ENCODE results near the gene SLC4A1AP. TPM values are rescaled to one million over a fixed set of nuclear protein-coding genes. Genes with fewer than 3 reads are reported as not detected.
A peak's percentile ranks its signal among the peaks of the same experiment; 100 is the strongest.

SLC4A1AP gene, protein sequence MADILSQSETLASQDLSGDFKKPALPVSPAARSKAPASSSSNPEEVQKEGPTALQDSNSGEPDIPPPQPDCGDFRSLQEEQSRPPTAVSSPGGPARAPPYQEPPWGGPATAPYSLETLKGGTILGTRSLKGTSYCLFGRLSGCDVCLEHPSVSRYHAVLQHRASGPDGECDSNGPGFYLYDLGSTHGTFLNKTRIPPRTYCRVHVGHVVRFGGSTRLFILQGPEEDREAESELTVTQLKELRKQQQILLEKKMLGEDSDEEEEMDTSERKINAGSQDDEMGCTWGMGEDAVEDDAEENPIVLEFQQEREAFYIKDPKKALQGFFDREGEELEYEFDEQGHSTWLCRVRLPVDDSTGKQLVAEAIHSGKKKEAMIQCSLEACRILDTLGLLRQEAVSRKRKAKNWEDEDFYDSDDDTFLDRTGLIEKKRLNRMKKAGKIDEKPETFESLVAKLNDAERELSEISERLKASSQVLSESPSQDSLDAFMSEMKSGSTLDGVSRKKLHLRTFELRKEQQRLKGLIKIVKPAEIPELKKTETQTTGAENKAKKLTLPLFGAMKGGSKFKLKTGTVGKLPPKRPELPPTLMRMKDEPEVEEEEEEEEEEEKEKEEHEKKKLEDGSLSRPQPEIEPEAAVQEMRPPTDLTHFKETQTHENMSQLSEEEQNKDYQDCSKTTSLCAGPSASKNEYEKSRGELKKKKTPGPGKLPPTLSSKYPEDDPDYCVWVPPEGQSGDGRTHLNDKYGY
- 20.9 TPM for total RNA-seq
- polyA plus RNA-seq (ENCODE audit: insufficient read depth, low read depth, low replicate concordance), result 19.1 TPM
- long read RNA-seq, donor 1, partial matches to known transcripts, result 0 of 1 reads
- long read RNA-seq, donor 1, other reads (novel, unspliced or antisense), result 0 of 1 reads
- long read RNA-seq, donor 2, partial matches to known transcripts, result 5 of 8 reads
- long read RNA-seq, donor 2, other reads (novel, unspliced or antisense), result 0 of 8 reads
- long read RNA-seq, donor 3, partial matches to known transcripts, result 0 of 1 reads
- long read RNA-seq, donor 3, other reads (novel, unspliced or antisense), result 0 of 1 reads
- long read RNA-seq, donor 4, partial matches to known transcripts, result 6 of 8 reads
- long read RNA-seq, donor 4, other reads (novel, unspliced or antisense), result 0 of 8 reads
- long read RNA-seq, donor 5, result 0 reads
- long read RNA-seq, donor 6, partial matches to known transcripts, result 0 of 2 reads
- long read RNA-seq, donor 6, other reads (novel, unspliced or antisense), result 0 of 2 reads
- long read RNA-seq, donor 7, transcript SLC4A1AP-201 (14 exons, 2,959 nt), result major isoform, 13 of 42 reads
- long read RNA-seq, donor 7, partial matches to known transcripts, result 27 of 42 reads
- long read RNA-seq, donor 7, other reads (novel, unspliced or antisense), result 1 of 42 reads
- long read RNA-seq, donor 8, result 0 reads
- long read RNA-seq, donor 9, partial matches to known transcripts, result 0 of 1 reads
- long read RNA-seq, donor 9, other reads (novel, unspliced or antisense), result 0 of 1 reads
- long read RNA-seq, donor 10, partial matches to known transcripts, result 5 of 8 reads
- long read RNA-seq, donor 10, other reads (novel, unspliced or antisense), result 0 of 8 reads

DNA sequence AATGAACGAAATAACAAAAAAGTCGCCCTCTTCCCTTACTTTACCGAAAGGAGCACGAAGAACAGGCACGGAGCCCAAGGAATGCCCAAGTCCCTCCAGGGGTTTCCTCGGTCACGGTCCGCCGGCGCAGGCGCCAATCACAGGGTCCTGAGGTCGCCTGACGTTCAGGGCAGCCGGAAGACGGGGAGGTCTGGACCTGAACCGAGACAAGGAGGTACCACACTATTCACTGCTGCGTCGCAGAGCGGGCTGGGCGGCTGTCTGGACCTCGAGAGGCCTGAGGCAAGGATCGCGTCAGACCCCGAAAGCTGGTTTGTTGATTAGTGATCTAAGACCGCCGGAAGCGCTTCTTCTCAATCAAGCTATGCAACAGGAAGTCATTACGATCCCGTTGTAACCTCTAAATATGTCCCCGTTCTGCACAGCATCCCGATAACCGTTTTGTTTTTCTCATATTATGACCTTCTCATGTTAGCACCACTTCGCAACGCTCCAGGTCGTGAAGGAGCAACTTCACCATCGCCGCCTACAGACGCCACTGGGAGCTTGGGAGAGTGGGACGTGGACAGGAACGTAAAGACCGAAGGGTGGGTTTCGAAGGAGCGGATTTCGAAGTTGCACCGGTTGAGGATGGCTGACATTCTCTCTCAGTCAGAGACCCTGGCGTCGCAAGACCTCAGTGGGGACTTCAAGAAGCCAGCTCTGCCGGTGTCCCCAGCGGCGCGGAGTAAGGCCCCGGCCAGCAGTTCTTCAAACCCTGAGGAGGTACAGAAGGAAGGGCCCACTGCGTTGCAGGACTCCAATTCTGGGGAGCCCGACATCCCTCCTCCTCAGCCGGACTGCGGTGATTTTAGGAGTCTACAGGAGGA lies at the start of gene SLC4A1AP, which contains the start of gene SUPT7L:
TSS of gene SLC4A1AP (plus strand) at position 605 of the 869 bp plus-strand sequence. CDS start at position 631, 26 bp downstream.
TSS of gene SUPT7L (minus strand) at position 330 of the 869 bp plus-strand sequence. CDS start 1,422 bp downstream, outside the sequence.
- Histone ChIP-seq H3K4me1 (ENCODE audit: control insufficient read depth in 2 of 3, insufficient read depth in 2 of 3, low read depth in 1 of 3, low read length in 3 of 3) (peaks cover 3 to 12% (median 12%) of the 10 kb centered on the region in 3 donors), H3K9me3 (ENCODE audit: control insufficient read depth in 2 of 3, insufficient read depth in 1 of 3, low read length in 3 of 3) (no peaks in the 10 kb centered on the region), H3K27ac (ENCODE audit: low read depth in 2 of 2, low read length in 2 of 2) (peak within 1 kb of the TSS; percentile 91 to 95), H3K36me3 (ENCODE audit: control insufficient read depth in 2 of 3, insufficient read depth in 3 of 3, low read length in 3 of 3) (peaks cover 4 to 24% (median 12%) of the 10 kb centered on the region in 3 donors), H3K4me3 (ENCODE audit: low read length in 3 of 3) (peak within 1 kb of the TSS; percentile 97 to 100 (median 100)), H3K27me3 (ENCODE audit: control insufficient read depth, insufficient read depth, low read length) (no peaks in the 10 kb centered on the region), H3K9ac (ENCODE audit: low read length in 3 of 3) (peak within 1 kb of the TSS; percentile 70 to 100 (median 78))
- intact Hi-C loops (cut with DNase I), result no loop called here
- TF ChIP-seq, protein P1, sequence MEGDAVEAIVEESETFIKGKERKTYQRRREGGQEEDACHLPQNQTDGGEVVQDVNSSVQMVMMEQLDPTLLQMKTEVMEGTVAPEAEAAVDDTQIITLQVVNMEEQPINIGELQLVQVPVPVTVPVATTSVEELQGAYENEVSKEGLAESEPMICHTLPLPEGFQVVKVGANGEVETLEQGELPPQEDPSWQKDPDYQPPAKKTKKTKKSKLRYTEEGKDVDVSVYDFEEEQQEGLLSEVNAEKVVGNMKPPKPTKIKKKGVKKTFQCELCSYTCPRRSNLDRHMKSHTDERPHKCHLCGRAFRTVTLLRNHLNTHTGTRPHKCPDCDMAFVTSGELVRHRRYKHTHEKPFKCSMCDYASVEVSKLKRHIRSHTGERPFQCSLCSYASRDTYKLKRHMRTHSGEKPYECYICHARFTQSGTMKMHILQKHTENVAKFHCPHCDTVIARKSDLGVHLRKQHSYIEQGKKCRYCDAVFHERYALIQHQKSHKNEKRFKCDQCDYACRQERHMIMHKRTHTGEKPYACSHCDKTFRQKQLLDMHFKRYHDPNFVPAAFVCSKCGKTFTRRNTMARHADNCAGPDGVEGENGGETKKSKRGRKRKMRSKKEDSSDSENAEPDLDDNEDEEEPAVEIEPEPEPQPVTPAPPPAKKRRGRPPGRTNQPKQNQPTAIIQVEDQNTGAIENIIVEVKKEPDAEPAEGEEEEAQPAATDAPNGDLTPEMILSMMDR (IDR thresholded peaks at IDR 0.05; ENCODE audit: borderline replicate concordance, extremely low read depth, insufficient read depth), result no peak
- FAIRE-seq (no peak), DNase-seq (peak; percentile 83 to 93 (median 89))

DNA sequence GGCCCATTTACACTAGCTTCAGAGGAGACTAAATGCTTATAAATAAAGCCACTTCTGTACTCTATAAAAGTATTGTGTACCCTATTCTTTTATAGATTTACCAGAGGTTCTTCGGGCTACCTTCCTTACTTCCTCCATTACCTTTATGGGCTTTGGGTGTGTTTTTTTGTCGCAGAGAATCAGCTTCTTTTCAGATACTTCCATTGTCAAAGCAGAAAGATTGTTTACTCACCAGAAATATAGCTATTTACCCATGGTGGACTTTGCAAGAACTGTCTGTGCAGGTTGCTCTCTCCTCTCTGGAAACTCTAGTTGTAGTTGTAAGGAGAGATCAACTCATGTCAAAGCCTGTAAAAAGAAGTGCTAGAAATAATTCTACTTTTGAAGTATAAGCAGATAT lies 49.7 kb upstream of the SLC4A1AP start:
- TF ChIP-seq, protein P1 (IDR thresholded peaks at IDR 0.05; ENCODE audit: borderline replicate concordance, extremely low read depth, insufficient read depth), result no peak
- Histone ChIP-seq H3K36me3 (ENCODE audit: control insufficient read depth in 2 of 3, insufficient read depth in 3 of 3, low read length in 3 of 3) (peaks cover 6 to 26% (median 18%) of the 10 kb centered on the region in 3 donors), H3K27me3 (ENCODE audit: control insufficient read depth, insufficient read depth, low read length) (no peaks in the 10 kb centered on the region), H3K4me3 (ENCODE audit: low read length in 3 of 3) (no peak overlapping the region), H3K27ac (ENCODE audit: low read depth in 2 of 2, low read length in 2 of 2) (no peak overlapping the region), H3K9ac (ENCODE audit: low read length in 3 of 3) (no peak overlapping the region), H3K9me3 (ENCODE audit: control insufficient read depth in 2 of 3, insufficient read depth in 1 of 3, low read length in 3 of 3) (no peaks in the 10 kb centered on the region), H3K4me1 (ENCODE audit: control insufficient read depth in 2 of 3, insufficient read depth in 2 of 3, low read depth in 1 of 3, low read length in 3 of 3) (no peaks in the 10 kb centered on the region)
- intact Hi-C loops (cut with DNase I), result no loop called here
- no peak for DNase-seq
- no peak for FAIRE-seq
